HG02840 (cell line): ENCODE results near the gene KLHDC7B.

Experiments
- ATAC-seq: cut with Tn5 transposase; IDR thresholded peaks from one replicate; pipeline ENCODE4 v1.9.1; 2021; ENCODE audit warnings: mild to moderate bottlenecking, moderate library complexity, moderate number of reproducible peaks; ENCODE audit not compliant: unreplicated experiment, low FRiP score

Gene KLHDC7B

GRCh38 chr22:50546326-50547262, 895 bp downstream of the KLHDC7B start:
- no peak for ATAC-seq

GRCh38 chr22:50547263-50547985, 1.7 kb downstream of the KLHDC7B start:
- no peak for ATAC-seq

GRCh38 chr22:50548040-50548920, 2.6 kb downstream of the KLHDC7B start:
- no peak for ATAC-seq

- no peak for ATAC-seq
Measured at GRCh38 chr22:50548921-50549790, 3.5 kb downstream of the KLHDC7B start.

GRCh38 chr22:50550395-50550794, 4.7 kb downstream of the KLHDC7B start:
- no peak for ATAC-seq

- no peak for ATAC-seq
Measured at GRCh38 chr22:50551160-50551752, 5.6 kb downstream of the KLHDC7B start.

GRCh38 chr22:50553310-50553709, 7.6 kb downstream of the KLHDC7B start:
- ATAC-seq, result no peak

- no peak for ATAC-seq
Measured at GRCh38 chr22:50556703-50557102, 11.0 kb downstream of the KLHDC7B start.

- no peak for ATAC-seq
Measured at GRCh38 chr22:50560034-50560433, 14.3 kb downstream of the KLHDC7B start.

- no peak for ATAC-seq
Measured at GRCh38 chr22:50561401-50562358, 16.0 kb downstream of the KLHDC7B start.

GRCh38 chr22:50562523-50563412, 17.1 kb downstream of the KLHDC7B start, which contains the start of gene SYCE3:
TSS of gene SYCE3 (minus strand) at chr22:50562919. CDS start at chr22:50556405, 6,514 bp downstream.
- peak; percentile 96 for ATAC-seq

- no peak for ATAC-seq
Measured at GRCh38 chr22:50563413-50564160, 17.9 kb downstream of the KLHDC7B start.

- ATAC-seq, result no peak
Measured at GRCh38 chr22:50564289-50564688, 18.6 kb downstream of the KLHDC7B start.

- no peak for ATAC-seq
Measured at GRCh38 chr22:50567721-50568252, 22.1 kb downstream of the KLHDC7B start.

GRCh38 chr22:50568626-50569025, 22.9 kb downstream of the KLHDC7B start:
- no peak for ATAC-seq

GRCh38 chr22:50569041-50569459, 23.4 kb downstream of the KLHDC7B start:
- ATAC-seq, result no peak
